ENCODE measurements around the gene MOGAT1.
"Not testable (repeated sequence)": the region's sequence is repeated elsewhere in the genome, so short reads cannot be mapped to it uniquely, and the experiment has no call there.

MOGAT1 gene

GRCh38 chr2:222710736-222711135 is 39.3 kb downstream of the MOGAT1 start:
- no peak for DNase-seq

DNA sequence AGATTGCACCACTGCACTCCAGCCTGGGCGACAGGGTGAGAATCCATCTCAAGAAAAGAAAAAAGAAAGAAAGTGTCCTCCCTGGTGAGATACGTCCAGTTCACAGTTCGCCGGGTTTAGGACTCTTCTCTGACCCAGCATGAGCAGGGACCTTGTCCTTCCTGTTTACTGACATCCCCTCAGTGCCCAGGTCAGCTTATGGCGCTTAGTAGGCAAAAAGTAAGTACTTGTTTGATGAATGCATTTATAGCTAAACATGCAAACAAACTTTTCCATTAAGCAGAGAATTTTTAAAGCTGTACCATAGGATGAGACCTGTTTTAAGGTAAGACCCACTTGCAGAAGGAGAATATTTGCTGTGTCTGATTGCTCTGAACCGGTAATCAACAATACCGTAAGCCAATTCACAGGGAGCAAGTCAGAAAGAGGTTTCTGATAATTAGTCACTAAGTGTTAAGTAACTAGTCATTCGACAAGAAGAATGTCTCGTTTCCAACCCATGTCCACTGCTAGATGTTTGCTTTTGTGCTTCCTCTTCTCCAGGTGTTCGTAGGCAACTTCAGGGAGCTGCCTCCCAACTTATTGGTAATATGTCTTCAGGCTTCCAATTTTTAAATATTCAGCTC is 40.0 kb downstream of the MOGAT1 start:
- no peak for DNase-seq

DNA sequence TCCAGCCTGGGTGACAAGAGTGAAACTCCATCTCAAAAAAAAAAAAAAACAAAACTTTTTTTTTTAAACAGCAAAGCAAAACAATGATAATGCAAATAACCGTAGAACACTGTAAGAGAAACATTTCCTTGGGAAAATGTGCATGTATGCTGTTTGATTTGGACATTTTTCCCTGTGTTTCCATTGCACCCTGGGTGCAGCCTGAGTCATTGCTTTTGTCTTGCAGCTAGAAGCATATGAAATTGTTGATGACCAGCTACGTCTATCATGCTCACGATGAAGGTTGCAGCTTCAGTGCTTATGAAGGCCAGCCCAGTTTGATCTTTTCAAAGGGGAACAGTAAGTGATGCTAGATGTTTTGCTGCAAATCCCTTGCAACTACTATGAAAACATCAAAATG is 41.5 kb downstream of the MOGAT1 start:
- no peak for DNase-seq

GRCh38 chr2:222714361-222715241 is 43.1 kb downstream of the MOGAT1 start:
- no peak for DNase-seq

- no peak for DNase-seq
Observed at GRCh38 chr2:222715742-222716141, 44.3 kb downstream of the MOGAT1 start.

- not testable (repeated sequence) for DNase-seq
Observed at GRCh38 chr2:222719787-222720186, 48.3 kb downstream of the MOGAT1 start.

DNA sequence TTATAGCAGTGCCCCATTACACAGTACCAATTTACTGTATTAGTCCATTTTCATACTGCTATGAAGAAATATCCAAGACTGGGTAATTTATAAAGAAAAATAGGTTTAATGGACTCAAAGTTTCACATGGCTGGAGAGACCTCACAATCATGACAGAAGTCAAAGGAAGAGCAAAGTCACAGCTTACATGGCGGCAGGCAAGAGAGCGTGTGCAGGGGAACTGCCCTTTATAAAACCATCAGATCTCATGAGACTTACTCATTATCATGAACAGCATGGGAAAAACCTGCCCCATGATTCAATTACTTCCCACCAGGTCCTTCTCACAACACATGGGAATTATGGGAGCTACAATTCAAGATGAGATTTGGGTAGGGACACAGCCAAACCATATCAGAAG is 50.1 kb downstream of the MOGAT1 start:
- not testable (repeated sequence) for DNase-seq

- no peak for DNase-seq
Observed at GRCh38 chr2:222722327-222722946, 51.0 kb downstream of the MOGAT1 start.

DNA sequence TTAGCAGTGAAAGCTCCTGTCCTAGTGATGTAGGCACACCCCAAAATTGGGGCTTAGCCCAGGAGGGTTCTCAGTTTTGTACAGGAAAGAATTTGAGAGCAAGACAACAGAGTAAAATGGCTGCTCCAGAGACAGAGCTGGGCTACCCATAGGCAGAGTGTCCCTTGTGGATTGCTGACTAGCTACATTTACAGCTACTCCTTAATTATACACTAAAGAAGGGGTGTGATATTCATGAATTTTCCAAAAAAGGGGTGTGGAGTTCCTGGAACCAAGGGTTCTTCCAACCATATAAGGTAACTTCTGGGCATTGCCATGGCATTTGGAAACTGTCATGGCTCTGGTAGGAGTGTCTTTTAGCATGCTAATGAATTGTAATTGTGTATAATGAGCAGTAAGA is 52.8 kb downstream of the MOGAT1 start:
- DNase-seq, result no peak

DNA sequence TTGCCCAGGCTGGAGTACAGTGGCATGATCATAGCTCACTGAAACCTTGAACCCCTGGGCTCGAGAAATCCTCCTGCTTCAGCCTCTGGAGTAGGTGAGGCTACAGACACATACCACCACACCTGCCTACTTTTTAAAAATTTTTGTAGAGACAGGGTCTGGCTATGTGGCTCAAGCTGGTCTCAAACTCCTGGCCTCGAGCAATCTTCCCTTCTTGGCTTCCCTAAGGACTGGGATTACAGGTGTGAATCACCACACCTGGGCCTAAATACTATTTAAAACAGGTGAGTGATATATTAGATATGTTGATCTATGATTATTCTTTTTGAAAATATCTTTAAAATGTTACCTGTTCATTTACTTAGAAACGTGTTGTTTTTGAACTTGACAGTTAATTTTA is 57.2 kb downstream of the MOGAT1 start:
- DNase-seq, result no peak

DNA sequence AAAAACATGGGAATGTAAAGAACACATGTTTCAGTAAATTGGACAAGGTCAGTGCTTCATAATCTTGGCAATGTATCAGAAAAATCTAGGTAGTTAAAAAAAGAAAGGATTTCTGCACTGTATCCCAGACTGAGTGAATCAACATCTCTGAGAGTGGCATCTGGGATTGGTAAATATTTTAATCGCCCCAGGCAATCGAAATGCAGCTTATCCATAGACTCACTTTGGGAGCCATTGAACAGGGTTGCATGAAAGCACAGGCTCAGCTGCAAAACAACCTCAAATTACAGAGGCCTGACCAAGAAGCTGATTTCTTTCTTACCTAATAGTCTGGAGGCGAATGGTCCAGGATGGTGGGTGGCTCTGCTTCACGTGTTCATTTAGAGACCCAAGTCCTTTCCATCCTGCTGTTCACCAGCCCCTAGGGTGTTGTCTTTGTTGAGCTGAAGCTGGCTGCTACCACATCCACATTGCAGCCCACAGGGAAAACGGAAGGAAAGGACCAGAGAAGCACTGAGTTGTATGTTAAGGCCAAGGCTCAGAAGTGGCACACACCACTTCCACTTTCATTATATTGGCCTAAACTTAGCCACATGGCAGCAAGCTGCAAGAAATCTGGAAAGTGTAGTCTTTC is 59.0 kb downstream of the MOGAT1 start:
- no peak for DNase-seq

- no peak for DNase-seq
Observed at GRCh38 chr2:222731201-222731621, 59.8 kb downstream of the MOGAT1 start.

DNA sequence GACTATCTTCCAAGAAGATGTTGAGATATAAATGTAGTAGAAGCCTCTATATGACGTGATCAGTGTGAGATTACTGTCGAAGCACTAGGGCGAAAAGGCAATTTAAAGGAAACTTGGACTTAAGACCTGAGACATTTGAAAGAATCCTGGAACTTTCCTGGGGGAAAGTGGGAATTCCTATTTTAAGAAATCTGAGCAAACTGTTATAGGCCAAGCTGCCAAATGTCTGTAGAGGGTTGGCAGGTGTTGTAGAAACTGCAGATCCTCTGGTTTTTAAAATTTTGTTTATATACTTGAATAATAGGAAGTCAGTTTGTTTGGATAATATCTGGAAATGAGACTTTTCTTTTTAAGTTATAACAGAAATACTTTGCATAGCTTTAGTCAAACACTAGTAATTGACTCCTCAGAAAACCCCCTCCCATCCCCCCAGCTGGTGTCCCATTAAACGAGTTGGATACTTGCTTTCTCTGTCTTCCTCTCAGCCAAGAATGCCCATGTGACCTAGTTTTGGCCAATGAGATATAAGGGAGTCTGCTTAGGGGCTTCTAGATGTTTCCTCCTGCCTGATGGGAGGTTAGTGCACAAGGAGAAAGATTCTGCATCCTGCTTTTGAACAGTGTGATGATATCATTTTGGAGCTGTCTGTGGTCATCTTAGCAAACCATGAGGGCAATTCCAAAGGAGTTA is 61.2 kb downstream of the MOGAT1 start:
- no peak for DNase-seq

DNA sequence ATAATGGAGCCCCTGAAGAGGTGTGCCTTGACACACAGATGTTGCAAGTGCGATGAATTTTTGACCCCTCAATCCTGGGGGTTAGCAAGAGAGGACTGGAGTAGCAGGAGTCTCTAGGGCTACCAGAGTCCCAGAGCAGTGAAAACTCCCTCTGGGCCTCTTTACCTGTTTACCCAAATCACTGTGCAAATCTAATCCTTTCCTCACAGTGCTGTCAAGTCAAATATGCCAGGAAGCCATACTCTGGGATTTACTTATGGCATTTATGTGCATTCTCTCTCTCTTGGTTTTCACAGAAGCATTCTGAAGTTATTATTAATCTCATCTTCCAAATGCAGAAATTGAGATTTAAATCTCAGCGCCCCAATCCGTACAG is 62.0 kb downstream of the MOGAT1 start:
- DNase-seq, result no peak

- DNase-seq, result no peak
Observed at GRCh38 chr2:222733846-222734702, 62.6 kb downstream of the MOGAT1 start.

GRCh38 chr2:222734703-222735014 is 63.2 kb downstream of the MOGAT1 start:
- DNase-seq, result no peak

DNA sequence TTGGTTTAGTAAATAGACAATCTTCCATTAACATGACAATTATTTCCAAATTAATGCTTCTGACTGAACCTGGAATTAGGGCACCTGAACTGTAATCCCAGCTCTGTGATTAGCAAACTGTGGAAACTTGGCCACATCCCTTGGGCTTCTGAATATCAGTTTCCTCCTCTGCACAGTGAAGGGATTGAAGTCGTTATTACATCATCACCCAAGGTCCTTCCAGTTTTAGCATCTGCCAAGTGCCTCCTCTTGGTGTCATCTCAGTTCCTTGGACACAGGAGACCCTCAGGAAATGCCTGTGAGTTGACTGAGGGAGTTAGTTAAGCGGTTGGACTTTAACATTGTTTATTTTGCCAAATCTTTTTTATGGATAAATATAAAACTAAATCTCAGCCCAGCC is 64.8 kb downstream of the MOGAT1 start:
- DNase-seq, result no peak

DNA sequence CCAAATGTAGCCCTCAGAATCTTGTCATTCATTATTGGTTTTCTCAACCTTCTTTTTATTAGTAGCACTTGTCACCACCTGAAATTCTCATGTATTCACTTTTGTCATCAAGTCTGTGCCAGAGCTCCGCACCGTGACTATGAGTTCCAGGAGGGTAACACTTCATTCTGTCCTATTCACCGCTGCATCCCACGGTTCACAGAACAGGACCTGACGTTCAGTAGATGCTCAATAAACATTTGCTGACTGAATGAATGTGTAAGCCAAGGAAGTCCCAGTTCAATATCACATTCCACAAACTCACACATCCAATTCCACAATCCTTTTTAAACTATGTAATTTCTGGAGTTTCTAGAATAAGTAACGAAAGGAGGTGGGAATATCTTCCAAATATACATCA is 65.5 kb downstream of the MOGAT1 start:
- DNase-seq, result no peak

GRCh38 chr2:222738312-222738711 is 66.9 kb downstream of the MOGAT1 start:
- DNase-seq, result no peak

GRCh38 chr2:222738809-222739208 is 67.4 kb downstream of the MOGAT1 start:
- no peak for DNase-seq

DNA sequence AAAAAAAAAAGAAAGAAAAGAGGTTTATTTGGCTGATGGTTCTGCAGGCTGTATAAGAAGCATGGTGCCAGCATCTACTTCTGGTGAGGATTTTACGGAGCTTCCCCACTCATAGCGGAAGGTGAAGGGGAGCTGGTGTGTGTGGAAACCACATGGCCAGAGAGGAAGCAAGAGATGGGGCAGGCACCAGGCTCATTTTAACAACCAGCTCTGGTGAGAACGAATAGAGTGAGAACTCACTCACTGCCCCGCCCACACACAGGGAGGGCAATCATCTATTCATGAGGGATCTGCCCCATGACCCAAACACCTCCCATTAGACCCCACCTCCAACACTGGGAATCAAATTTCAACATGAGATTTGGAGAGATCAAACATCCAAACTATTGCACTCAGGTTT is 68.5 kb downstream of the MOGAT1 start:
- no peak for DNase-seq

DNA sequence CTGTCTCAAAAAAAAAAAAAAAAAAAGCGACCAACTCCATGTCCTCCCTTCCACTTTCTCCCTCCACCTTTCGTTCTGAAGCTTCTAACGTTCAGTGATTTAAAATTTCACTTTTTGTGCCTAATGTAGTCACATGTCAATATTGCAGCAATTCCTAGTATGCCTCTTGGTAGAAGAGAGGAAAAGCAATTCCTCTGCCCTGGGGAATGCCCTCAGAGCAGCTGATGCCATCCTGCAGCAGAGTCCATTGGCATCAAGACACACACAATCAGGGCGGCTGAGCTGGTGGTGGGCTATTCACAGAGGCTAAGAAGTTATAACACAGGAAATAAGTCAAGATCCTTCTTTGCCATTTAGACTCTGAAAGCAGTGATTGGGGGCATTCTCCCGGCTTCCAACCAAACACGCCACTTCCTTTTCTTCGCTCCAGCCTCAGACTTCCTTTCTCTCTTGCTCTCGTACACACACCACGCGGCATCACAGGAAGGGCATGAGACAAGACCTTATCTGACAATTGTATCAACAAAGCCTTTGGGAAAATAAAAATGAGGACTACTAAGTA is 71.9 kb downstream of the MOGAT1 start:
- DNase-seq, result no peak

All from activated gamma-delta T cell (primary cell).